Lower lobe of right lung (tissue), 2 donors: Measurements from ENCODE around the gene SLC25A18. TPM values are rescaled to one million over a fixed set of nuclear protein-coding genes. Genes with fewer than 3 reads are reported as not detected.

Experiments
- ATAC-seq, 2 donors: fragments of 200-7000 bp; cut with Tn5 transposase; one replicate each; pipeline ENCODE4 v1.9.1; 2020 to 2022; ENCODE audit warnings: mild to moderate bottlenecking in 2 of 2, moderate library complexity in 2 of 2
- DNase-seq: peaks from one replicate; pipeline ENCODE4 v3.0.0-alpha.2; 2020
- H3K27ac ChIP-seq: fragments of 200-600 bp; one replicate; pipeline ENCODE4 v1.8.0; 2022
- H3K27me3 ChIP-seq: fragments of 200-600 bp; one replicate; pipeline ENCODE4 v1.8.0; 2022; ENCODE audit warnings: low read depth
- H3K36me3 ChIP-seq: fragments of 200-600 bp; one replicate; pipeline ENCODE4 v1.8.0; 2022; ENCODE audit warnings: mild to moderate bottlenecking
- H3K4me1 ChIP-seq: fragments of 200-600 bp; one replicate; pipeline ENCODE4 v1.8.0; 2022
- H3K4me3 ChIP-seq: fragments of 200-600 bp; one replicate; pipeline ENCODE4 v1.8.0; 2022; ENCODE audit warnings: mild to moderate bottlenecking
- H3K9me3 ChIP-seq: fragments of 200-600 bp; one replicate; pipeline ENCODE4 v1.8.0; 2022
- intact Hi-C: fragments of 100-400 bp; cut with DNase I; formaldehyde crosslinking; loops from one replicate; pipeline ENCODE4 v1.11.0; 2022
- total RNA-seq: library from RNA; stranded (reverse); fragmentation: NEBNext Ultra II Directional; extraction: Animal tissue kit (Norgen Biotek cat#: 25700); gene quantifications from one replicate; pipeline ENCODE4 v1.2.1, GENCODE V29; 2021
- TF ChIP-seq, protein P1 (sequence below): fragments of 200-600 bp; IDR thresholded peaks from one replicate; pipeline ENCODE4 v1.8.0; 2022; ENCODE audit warnings: antibody characterized with exemption, mild to moderate bottlenecking
- donor health status: DM: no; HTN: yes; CAD: no; lungs with severe emphysema.

SLC25A18 gene
- total RNA-seq, 1 donor from 2014 or later = 0.50 TPM

GRCh38 chr22:17628406-17629172 lies 65.3 kb downstream of the SLC25A18 start, which contains the start of gene ATP6V1E1:
Gene ATP6V1E1, minus strand, starts transcription at chr22:17628749. Its CDS starts 114 bp downstream, at chr22:17628635.
- TF ChIP-seq, protein P1, sequence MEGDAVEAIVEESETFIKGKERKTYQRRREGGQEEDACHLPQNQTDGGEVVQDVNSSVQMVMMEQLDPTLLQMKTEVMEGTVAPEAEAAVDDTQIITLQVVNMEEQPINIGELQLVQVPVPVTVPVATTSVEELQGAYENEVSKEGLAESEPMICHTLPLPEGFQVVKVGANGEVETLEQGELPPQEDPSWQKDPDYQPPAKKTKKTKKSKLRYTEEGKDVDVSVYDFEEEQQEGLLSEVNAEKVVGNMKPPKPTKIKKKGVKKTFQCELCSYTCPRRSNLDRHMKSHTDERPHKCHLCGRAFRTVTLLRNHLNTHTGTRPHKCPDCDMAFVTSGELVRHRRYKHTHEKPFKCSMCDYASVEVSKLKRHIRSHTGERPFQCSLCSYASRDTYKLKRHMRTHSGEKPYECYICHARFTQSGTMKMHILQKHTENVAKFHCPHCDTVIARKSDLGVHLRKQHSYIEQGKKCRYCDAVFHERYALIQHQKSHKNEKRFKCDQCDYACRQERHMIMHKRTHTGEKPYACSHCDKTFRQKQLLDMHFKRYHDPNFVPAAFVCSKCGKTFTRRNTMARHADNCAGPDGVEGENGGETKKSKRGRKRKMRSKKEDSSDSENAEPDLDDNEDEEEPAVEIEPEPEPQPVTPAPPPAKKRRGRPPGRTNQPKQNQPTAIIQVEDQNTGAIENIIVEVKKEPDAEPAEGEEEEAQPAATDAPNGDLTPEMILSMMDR = no peak
- Histone ChIP-seq H3K36me3 (peaks cover 10% of the 10 kb centered on the region), H3K4me1 (peaks cover 33% of the 10 kb centered on the region), H3K27ac (peak within 1 kb of the TSS; percentile 95), H3K4me3 (peak within 1 kb of the TSS; percentile 97), H3K27me3 (no peaks in the 10 kb centered on the region), H3K9me3 (no peaks in the 10 kb centered on the region)
- DNase-seq (peak; percentile 96), ATAC-seq (peak; percentile 100)
- intact Hi-C loops = no loop called here

DNA sequence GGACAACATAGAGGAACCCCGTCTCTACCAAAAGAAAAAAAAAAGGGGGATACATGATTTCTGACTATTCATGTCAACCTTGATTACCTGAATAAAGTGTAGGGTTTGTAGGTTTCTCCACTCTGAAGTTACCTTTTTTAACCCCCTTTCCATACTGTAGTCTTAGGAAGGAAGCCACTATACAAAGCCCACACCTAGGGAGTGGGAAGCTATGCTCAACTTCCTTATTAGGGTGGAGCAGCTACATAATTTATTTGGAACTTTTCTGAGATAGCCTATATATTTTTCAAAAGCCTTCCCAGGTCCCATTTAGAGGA lies 65.8 kb downstream of the SLC25A18 start:
- peak; percentile 1 to 5 for ATAC-seq
- peaks cover 32% of the 10 kb centered on the region for H3K4me1 ChIP-seq
- H3K4me3 ChIP-seq = peak overlapping the region; percentile 97
- H3K9me3 ChIP-seq = no peaks in the 10 kb centered on the region
- DNase-seq = no peak
- no peaks in the 10 kb centered on the region for H3K27me3 ChIP-seq
- peak overlapping the region; percentile 95 for H3K27ac ChIP-seq
- TF ChIP-seq, protein P1 = no peak
- intact Hi-C loops = no loop called here
- peaks cover 10% of the 10 kb centered on the region for H3K36me3 ChIP-seq

- Histone ChIP-seq H3K4me3 (peak overlapping the region; percentile 97), H3K9me3 (no peaks in the 10 kb centered on the region), H3K27ac (no peak overlapping the region), H3K27me3 (no peaks in the 10 kb centered on the region), H3K36me3 (peaks cover 10% of the 10 kb centered on the region), H3K4me1 (peaks cover 30% of the 10 kb centered on the region)
- ATAC-seq (no peak), DNase-seq (no peak)
- intact Hi-C loops = no loop called here
- TF ChIP-seq, protein P1 = no peak
Observed at GRCh38 chr22:17629641-17630040, 66.3 kb downstream of the SLC25A18 start.

- DNase-seq = no peak
- intact Hi-C loops = no loop called here
Observed at GRCh38 chr22:17631076-17631565, 67.8 kb downstream of the SLC25A18 start.

GRCh38 chr22:17633217-17633997 lies 70.1 kb downstream of the SLC25A18 start:
- Histone ChIP-seq H3K27me3 (no peaks in the 10 kb centered on the region), H3K27ac (peak overlapping the region; percentile 18), H3K9me3 (no peaks in the 10 kb centered on the region), H3K4me1 (peaks cover 7% of the 10 kb centered on the region), H3K4me3 (no peak overlapping the region), H3K36me3 (no peaks in the 10 kb centered on the region)
- intact Hi-C loops = no loop called here
- ATAC-seq = no peak
- TF ChIP-seq, protein P1 = no peak
- no peak for DNase-seq

More at GRCh38 chr22:17631076-17631565, 67.8 kb downstream of the SLC25A18 start:
- Histone ChIP-seq H3K27ac (no peak overlapping the region), H3K4me1 (peaks cover 18% of the 10 kb centered on the region), H3K36me3 (no peaks in the 10 kb centered on the region), H3K9me3 (no peaks in the 10 kb centered on the region), H3K27me3 (no peaks in the 10 kb centered on the region), H3K4me3 (no peak overlapping the region)
- TF ChIP-seq, protein P1 = no peak
- ATAC-seq = no peak
